ENCODE measurements around the gene RAB11FIP4.
A peak's percentile ranks its signal among the peaks of the same experiment; 100 is the strongest.

RAB11FIP4 gene

GRCh38 chr17:31496601-31497000, 105.1 kb downstream of the RAB11FIP4 start:
- Histone ChIP-seq H3K4me3 (ENCODE audit: severe bottlenecking) (no peak overlapping the region), H3K9me3 (ENCODE audit: severe bottlenecking) (no peaks in the 10 kb centered on the region), H3K27me3 (ENCODE audit: insufficient read depth, poor library complexity, severe bottlenecking) (no peaks in the 10 kb centered on the region), H3K4me1 (ENCODE audit: insufficient read depth, poor library complexity, severe bottlenecking) (peaks cover 27% of the 10 kb centered on the region), H3K36me3 (ENCODE audit: low read depth) (no peaks in the 10 kb centered on the region), H3K27ac (ENCODE audit: poor library complexity, severe bottlenecking) (no peak overlapping the region)
- no peak for ATAC-seq (ENCODE audit: low read depth)
- TF ChIP-seq CTCF (IDR thresholded peaks at IDR 0.05; ENCODE audit: poor library complexity, severe bottlenecking) = no peak
- DNase-seq (ENCODE audit: low spot score) = no peak

GRCh38 chr17:31497431-31497830, 106.0 kb downstream of the RAB11FIP4 start:
- TF ChIP-seq CTCF (IDR thresholded peaks at IDR 0.05; ENCODE audit: poor library complexity, severe bottlenecking) = no peak
- no peak for ATAC-seq (ENCODE audit: low read depth)
- H3K27me3 ChIP-seq (ENCODE audit: insufficient read depth, poor library complexity, severe bottlenecking) = no peaks in the 10 kb centered on the region
- H3K4me3 ChIP-seq (ENCODE audit: severe bottlenecking) = no peak overlapping the region
- no peaks in the 10 kb centered on the region for H3K36me3 ChIP-seq (ENCODE audit: low read depth)
- H3K9me3 ChIP-seq (ENCODE audit: severe bottlenecking) = no peaks in the 10 kb centered on the region
- peaks cover 27% of the 10 kb centered on the region for H3K4me1 ChIP-seq (ENCODE audit: insufficient read depth, poor library complexity, severe bottlenecking)
- no peak overlapping the region for H3K27ac ChIP-seq (ENCODE audit: poor library complexity, severe bottlenecking)
- no peak for DNase-seq (ENCODE audit: low spot score)

- no peak for TF ChIP-seq CTCF (IDR thresholded peaks at IDR 0.05; ENCODE audit: poor library complexity, severe bottlenecking)
- Histone ChIP-seq H3K36me3 (ENCODE audit: low read depth) (no peaks in the 10 kb centered on the region), H3K4me1 (ENCODE audit: insufficient read depth, poor library complexity, severe bottlenecking) (peaks cover 27% of the 10 kb centered on the region), H3K4me3 (ENCODE audit: severe bottlenecking) (no peak overlapping the region), H3K9me3 (ENCODE audit: severe bottlenecking) (no peaks in the 10 kb centered on the region), H3K27ac (ENCODE audit: poor library complexity, severe bottlenecking) (no peak overlapping the region), H3K27me3 (ENCODE audit: insufficient read depth, poor library complexity, severe bottlenecking) (no peaks in the 10 kb centered on the region)
- ATAC-seq (ENCODE audit: low read depth) = no peak
- DNase-seq (ENCODE audit: low spot score) = no peak
Measured at GRCh38 chr17:31497994-31498826, 106.7 kb downstream of the RAB11FIP4 start.

DNA sequence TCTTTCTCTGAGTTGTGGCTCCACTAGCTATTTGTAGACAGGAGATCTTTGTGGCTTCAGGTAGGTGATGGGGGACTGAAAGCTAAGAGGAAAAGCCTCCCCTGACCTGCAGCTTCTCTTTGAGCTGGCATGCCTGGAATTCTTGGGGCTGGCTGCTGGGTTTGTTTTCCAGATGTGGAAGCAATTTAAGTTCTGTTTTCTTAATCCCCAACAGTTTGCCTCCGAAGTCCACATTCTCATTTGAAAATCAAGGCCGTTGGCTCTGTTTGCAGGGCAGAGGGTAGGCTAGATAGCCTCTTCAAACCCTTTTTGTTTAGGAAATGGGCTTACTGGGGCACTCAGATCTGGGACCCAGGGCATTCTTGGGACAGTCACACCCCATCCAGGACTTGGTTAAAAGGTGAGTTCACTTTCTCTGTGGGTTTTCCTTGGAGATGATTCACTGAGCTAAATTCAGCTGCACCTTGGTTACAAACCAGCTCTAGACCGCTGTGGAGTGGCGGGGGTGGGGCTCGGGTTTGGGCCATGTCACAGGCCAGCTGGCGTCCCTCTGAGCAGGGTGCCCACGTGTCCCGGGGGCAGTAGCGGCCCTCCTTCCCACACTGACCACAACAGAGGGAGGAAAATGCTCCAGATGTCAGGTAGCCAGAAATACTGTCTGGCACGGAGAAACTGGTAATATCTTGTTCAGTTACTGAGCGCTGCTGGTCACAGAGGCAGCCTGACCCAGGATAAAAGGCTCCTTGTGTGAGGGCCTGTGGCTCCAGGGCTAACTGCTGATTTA, 108.5 kb downstream of the RAB11FIP4 start:
- no peaks in the 10 kb centered on the region for H3K9me3 ChIP-seq (ENCODE audit: severe bottlenecking)
- DNase-seq (ENCODE audit: low spot score) (no peak), ATAC-seq (ENCODE audit: low read depth) (peak; percentile 78)
- H3K27me3 ChIP-seq (ENCODE audit: insufficient read depth, poor library complexity, severe bottlenecking) = no peaks in the 10 kb centered on the region
- H3K4me3 ChIP-seq (ENCODE audit: severe bottlenecking) = no peak overlapping the region
- TF ChIP-seq CTCF (IDR thresholded peaks at IDR 0.05; ENCODE audit: poor library complexity, severe bottlenecking) = no peak
- no peak overlapping the region for H3K27ac ChIP-seq (ENCODE audit: poor library complexity, severe bottlenecking)
- H3K4me1 ChIP-seq (ENCODE audit: insufficient read depth, poor library complexity, severe bottlenecking) = peaks cover 16% of the 10 kb centered on the region
- no peaks in the 10 kb centered on the region for H3K36me3 ChIP-seq (ENCODE audit: low read depth)
